Measurements from ENCODE around the gene MAPK4.

DNA sequence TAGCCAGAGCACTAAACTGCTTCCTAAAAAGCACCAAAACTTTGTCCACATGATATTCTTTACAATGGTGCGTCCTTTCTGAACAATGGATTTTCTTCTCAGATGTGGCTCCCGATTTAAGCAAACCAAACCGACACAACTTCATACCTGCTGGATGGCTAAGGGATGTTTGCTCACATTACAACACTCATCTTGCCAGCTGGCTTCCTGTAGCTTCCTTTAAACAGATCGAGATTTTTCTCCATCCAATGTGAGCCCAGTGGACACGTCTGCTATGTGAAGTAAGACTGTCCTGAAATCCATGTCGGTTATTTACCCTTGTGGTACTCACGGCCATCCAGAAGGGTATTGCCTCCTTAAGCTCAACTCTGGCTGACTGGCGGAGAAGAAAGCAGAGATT lies 126.5 kb downstream of the MAPK4 start:
- TF ChIP-seq POLR2AphosphoS5 (IDR thresholded peaks at IDR 0.05; ENCODE audit: low read depth, low read length) (no peak), POLR2A (IDR thresholded peaks at IDR 0.05; ENCODE audit: low read depth, low read length) (no peak)

All from GM12892 (cell line).